Activated T-helper 17 cell treated with anti-CD3 and anti-CD28 coated beads, Interleukin-2, amount 50 U/mL, for 72 hours (primary cell): Measurements from ENCODE around the gene PAPOLG. TPM values are rescaled to one million over a fixed set of nuclear protein-coding genes. Genes with fewer than 3 reads are reported as not detected.

Experiments
- ATAC-seq: fragments of 150-1000 bp; cut with Tn5 transposase; replicated peaks from 2 replicates; pipeline ENCODE4 v1.10.0; 2021; ENCODE audit warnings: mild to moderate bottlenecking, moderate library complexity
- H3K27ac Mint-ChIP-seq: one replicate; pipeline ENCODE4 v1.8.0; 2022; ENCODE audit warnings: mixed read lengths
- H3K27me3 Mint-ChIP-seq: one replicate; pipeline ENCODE4 v1.8.0; 2022; ENCODE audit warnings: mixed read lengths
- H3K36me3 Mint-ChIP-seq: one replicate; pipeline ENCODE4 v1.8.0; 2022; ENCODE audit warnings: low read depth, mild to moderate bottlenecking, mixed read lengths
- H3K4me1 Mint-ChIP-seq: one replicate; pipeline ENCODE4 v1.8.0; 2022; ENCODE audit warnings: mixed read lengths
- H3K4me3 Mint-ChIP-seq: one replicate; pipeline ENCODE4 v1.8.0; 2022; ENCODE audit warnings: mild to moderate bottlenecking, mixed read lengths
- H3K9me3 Mint-ChIP-seq: one replicate; pipeline ENCODE4 v1.8.0; 2022; ENCODE audit warnings: mixed read lengths
- total RNA-seq, 2 donors: library from RNA; stranded (reverse); gene quantifications; one replicate each; pipeline ENCODE4 v1.2.3, GENCODE V29; 2022

Gene PAPOLG
- total RNA-seq, 2 donors from 2014 or later = 10.7 to 15.8 TPM

- Mint-ChIP-seq H3K4me1 (no peaks in the 10 kb centered on the region), H3K27ac (no peak overlapping the region), H3K9me3 (no peaks in the 10 kb centered on the region), H3K36me3 (no peaks in the 10 kb centered on the region), H3K27me3 (no peaks in the 10 kb centered on the region), H3K4me3 (no peak overlapping the region)
- no peak for ATAC-seq
Measured at GRCh38 chr2:60745330-60745729, 10.7 kb upstream of the PAPOLG start.

- no peaks in the 10 kb centered on the region for H3K9me3 Mint-ChIP-seq
- H3K4me1 Mint-ChIP-seq = no peaks in the 10 kb centered on the region
- H3K4me3 Mint-ChIP-seq = no peak overlapping the region
- no peak overlapping the region for H3K27ac Mint-ChIP-seq
- H3K36me3 Mint-ChIP-seq = no peaks in the 10 kb centered on the region
- ATAC-seq = peak; percentile 26
- H3K27me3 Mint-ChIP-seq = no peaks in the 10 kb centered on the region
Measured at GRCh38 chr2:60745761-60746160, 10.3 kb upstream of the PAPOLG start.

DNA sequence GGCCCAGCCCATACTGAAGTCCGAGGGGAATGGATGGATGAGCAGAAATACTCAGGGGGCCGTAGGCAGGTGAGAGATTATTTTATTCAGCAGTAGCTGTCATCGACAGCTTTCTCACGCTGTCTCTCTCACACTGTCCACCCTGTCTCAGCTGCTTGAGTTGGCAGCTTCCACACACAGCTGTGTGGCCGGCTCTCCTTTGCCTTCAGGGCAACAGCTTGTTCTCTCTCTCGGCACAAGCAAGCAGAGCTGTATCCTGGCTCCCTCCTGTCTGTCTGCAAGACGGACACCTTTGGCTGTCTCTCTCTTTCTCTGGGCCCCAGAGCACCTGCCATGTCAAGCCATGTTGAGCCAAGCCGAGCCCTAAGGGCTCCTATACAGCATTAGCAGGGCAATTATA is 9.8 kb upstream of the PAPOLG start:
- Mint-ChIP-seq H3K9me3 (no peaks in the 10 kb centered on the region), H3K4me3 (no peak overlapping the region), H3K36me3 (no peaks in the 10 kb centered on the region), H3K27ac (no peak overlapping the region), H3K27me3 (no peaks in the 10 kb centered on the region), H3K4me1 (no peaks in the 10 kb centered on the region)
- no peak for ATAC-seq

DNA sequence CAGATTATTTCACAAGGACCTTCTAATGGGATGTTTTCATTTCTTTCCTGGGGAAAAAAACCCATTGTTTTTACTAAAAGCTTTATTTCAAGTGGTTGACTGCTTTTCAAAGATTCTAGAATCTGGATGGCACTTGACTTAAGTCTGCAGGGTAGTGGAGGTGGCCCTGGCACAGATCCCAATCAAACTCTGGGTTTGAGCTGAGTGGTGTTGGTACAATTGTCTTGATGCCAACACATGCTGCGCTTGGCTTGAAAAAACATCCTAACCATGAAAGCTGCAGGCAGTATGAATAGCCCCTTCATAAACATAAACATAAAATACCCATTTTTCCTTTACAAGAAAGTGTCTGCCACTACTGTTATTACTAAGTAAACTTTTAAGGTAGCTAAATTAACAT is 3.6 kb downstream of the PAPOLG start:
- H3K9me3 Mint-ChIP-seq = no peaks in the 10 kb centered on the region
- peaks cover 25% of the 10 kb centered on the region for H3K4me1 Mint-ChIP-seq
- no peaks in the 10 kb centered on the region for H3K27me3 Mint-ChIP-seq
- no peak overlapping the region for H3K27ac Mint-ChIP-seq
- no peak overlapping the region for H3K4me3 Mint-ChIP-seq
- H3K36me3 Mint-ChIP-seq = peaks cover 68% of the 10 kb centered on the region
- no peak for ATAC-seq

GRCh38 chr2:60764736-60765534 is 8.9 kb downstream of the PAPOLG start:
- H3K4me3 Mint-ChIP-seq = no peak overlapping the region
- ATAC-seq = peak; percentile 32
- peak overlapping the region; percentile 49 for H3K27ac Mint-ChIP-seq
- peaks cover 23% of the 10 kb centered on the region for H3K4me1 Mint-ChIP-seq
- no peaks in the 10 kb centered on the region for H3K9me3 Mint-ChIP-seq
- peaks cover 96% of the 10 kb centered on the region for H3K36me3 Mint-ChIP-seq
- no peaks in the 10 kb centered on the region for H3K27me3 Mint-ChIP-seq

- Mint-ChIP-seq H3K27ac (peak overlapping the region; percentile 43), H3K27me3 (no peaks in the 10 kb centered on the region), H3K36me3 (peaks cover 96% of the 10 kb centered on the region), H3K4me3 (no peak overlapping the region), H3K4me1 (peaks cover 12% of the 10 kb centered on the region), H3K9me3 (no peaks in the 10 kb centered on the region)
- ATAC-seq = no peak
Measured at GRCh38 chr2:60766283-60766682, 10.2 kb downstream of the PAPOLG start.

DNA sequence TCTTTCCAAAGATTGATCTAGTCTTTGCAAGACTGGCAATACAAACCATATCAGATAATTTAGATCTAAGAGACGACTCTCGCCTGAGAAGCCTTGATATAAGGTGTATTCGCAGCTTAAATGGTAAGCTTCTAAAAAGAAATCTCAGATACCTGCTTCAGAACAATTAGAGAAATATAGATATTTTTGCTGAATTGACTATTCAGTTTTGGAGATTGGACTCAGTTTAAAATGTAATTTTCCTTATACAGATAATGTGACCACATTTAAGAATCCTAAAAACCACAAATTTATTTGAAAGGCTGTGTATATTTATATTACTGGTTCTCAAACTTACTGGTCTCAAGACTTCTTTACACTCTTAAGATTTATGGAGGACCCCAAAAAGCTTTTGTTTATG is 15.4 kb downstream of the PAPOLG start:
- ATAC-seq = no peak
- Mint-ChIP-seq H3K36me3 (peaks cover 97% of the 10 kb centered on the region), H3K27ac (no peak overlapping the region), H3K27me3 (no peaks in the 10 kb centered on the region), H3K4me1 (peaks cover 6% of the 10 kb centered on the region), H3K9me3 (no peaks in the 10 kb centered on the region), H3K4me3 (no peak overlapping the region)

GRCh38 chr2:60775048-60775639 is 19.1 kb downstream of the PAPOLG start:
- H3K36me3 Mint-ChIP-seq = peaks cover 99% of the 10 kb centered on the region
- no peaks in the 10 kb centered on the region for H3K27me3 Mint-ChIP-seq
- no peaks in the 10 kb centered on the region for H3K9me3 Mint-ChIP-seq
- H3K4me1 Mint-ChIP-seq = no peaks in the 10 kb centered on the region
- no peak for ATAC-seq
- no peak overlapping the region for H3K4me3 Mint-ChIP-seq
- H3K27ac Mint-ChIP-seq = no peak overlapping the region

DNA sequence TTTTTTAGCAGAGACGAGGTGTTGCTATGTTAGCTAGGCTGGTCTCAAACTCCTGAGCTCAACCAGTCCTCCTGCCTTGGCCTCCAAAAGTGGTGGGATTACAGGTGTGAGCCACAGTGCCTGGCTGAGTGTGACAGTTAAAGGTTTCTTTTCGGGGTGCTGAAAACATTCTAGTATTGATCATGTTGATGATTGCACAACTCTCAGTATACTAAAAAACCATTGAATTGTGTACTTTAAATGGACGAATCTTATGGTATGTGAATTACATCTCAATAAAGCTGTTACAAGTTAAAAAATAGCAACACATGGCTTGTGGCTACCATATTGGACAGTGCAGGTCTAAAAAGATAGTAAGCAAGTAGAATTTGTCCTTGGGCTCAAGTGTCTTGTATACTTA is 22.3 kb downstream of the PAPOLG start:
- Mint-ChIP-seq H3K36me3 (peaks cover 100% of the 10 kb centered on the region), H3K9me3 (no peaks in the 10 kb centered on the region), H3K27ac (no peak overlapping the region), H3K4me3 (no peak overlapping the region), H3K4me1 (no peaks in the 10 kb centered on the region), H3K27me3 (no peaks in the 10 kb centered on the region)
- no peak for ATAC-seq

DNA sequence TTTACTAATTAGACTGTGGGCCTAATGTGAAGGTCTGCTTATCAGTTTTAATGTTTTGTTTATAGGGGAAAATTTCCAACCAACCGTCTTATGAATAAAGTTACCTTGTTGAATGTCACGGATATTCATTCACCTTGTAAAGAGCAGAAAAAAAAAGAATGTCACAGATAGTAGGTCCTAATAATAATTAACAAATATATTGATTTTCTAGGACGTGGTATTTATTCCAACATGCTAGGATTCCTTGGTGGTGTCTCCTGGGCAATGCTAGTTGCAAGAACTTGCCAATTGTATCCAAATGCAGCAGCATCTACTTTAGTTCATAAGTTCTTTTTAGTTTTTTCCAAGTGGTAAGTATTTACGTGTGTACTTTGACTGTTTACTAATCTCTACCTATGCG is 23.4 kb downstream of the PAPOLG start:
- Mint-ChIP-seq H3K4me1 (no peaks in the 10 kb centered on the region), H3K27ac (no peak overlapping the region), H3K36me3 (peaks cover 100% of the 10 kb centered on the region), H3K4me3 (no peak overlapping the region), H3K27me3 (no peaks in the 10 kb centered on the region), H3K9me3 (no peaks in the 10 kb centered on the region)
- ATAC-seq = no peak

GRCh38 chr2:60780721-60781120 is 24.7 kb downstream of the PAPOLG start:
- no peaks in the 10 kb centered on the region for H3K9me3 Mint-ChIP-seq
- H3K4me1 Mint-ChIP-seq = no peaks in the 10 kb centered on the region
- H3K4me3 Mint-ChIP-seq = no peak overlapping the region
- no peak for ATAC-seq
- H3K36me3 Mint-ChIP-seq = peaks cover 100% of the 10 kb centered on the region
- H3K27ac Mint-ChIP-seq = no peak overlapping the region
- no peaks in the 10 kb centered on the region for H3K27me3 Mint-ChIP-seq

DNA sequence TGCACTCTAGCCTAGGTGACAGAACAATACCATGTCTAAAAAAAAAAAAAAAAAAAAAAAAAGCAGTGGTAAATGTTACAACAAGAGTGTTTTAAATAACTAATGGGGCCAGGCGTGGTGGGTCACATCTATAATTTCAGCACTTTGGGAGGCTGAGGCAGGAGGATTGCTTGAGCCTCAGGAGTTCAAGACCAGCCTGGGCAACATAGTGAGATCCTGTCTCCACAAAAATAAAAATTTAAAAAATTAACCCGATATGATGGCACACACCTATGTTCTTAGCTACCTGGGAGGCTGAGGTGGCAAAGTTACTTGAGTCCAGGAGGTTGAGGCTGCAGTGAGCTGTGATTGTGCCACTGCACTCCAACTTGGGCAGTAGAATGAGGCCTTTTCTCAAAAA is 37.1 kb downstream of the PAPOLG start:
- no peaks in the 10 kb centered on the region for H3K27me3 Mint-ChIP-seq
- H3K4me3 Mint-ChIP-seq = no peak overlapping the region
- peaks cover 90% of the 10 kb centered on the region for H3K36me3 Mint-ChIP-seq
- H3K9me3 Mint-ChIP-seq = no peaks in the 10 kb centered on the region
- H3K27ac Mint-ChIP-seq = no peak overlapping the region
- peaks cover 9% of the 10 kb centered on the region for H3K4me1 Mint-ChIP-seq
- ATAC-seq = no peak

DNA sequence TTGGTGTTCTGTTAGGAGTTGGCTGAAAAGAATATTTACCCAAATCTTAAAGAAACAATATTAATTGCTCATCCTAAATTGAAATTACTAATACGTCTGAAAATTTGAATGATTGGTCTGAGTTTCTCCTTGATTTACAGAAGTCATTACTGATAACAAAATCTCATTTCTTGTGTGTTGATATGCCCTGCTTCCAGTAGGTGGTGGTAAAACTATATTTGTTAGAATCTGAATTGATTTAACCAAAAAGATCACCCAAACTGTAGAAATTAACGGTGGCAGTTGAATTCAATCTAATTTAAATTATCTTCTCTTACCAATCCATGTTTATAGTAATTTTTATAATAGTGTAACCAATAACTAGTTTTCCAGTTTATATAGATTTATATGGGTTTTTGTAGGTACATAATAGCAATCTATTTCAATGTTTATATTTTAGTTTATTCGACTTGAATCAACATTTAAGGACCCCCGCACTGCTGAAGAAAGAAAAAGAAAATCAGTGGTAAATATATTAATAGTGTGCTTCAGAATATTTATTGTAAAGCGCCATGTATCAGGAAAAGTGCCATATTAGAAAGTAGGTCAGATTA is 38.3 kb downstream of the PAPOLG start:
- H3K9me3 Mint-ChIP-seq = no peaks in the 10 kb centered on the region
- no peaks in the 10 kb centered on the region for H3K27me3 Mint-ChIP-seq
- no peak overlapping the region for H3K27ac Mint-ChIP-seq
- ATAC-seq = no peak
- peaks cover 9% of the 10 kb centered on the region for H3K4me1 Mint-ChIP-seq
- H3K4me3 Mint-ChIP-seq = no peak overlapping the region
- peaks cover 88% of the 10 kb centered on the region for H3K36me3 Mint-ChIP-seq

- Mint-ChIP-seq H3K36me3 (peaks cover 79% of the 10 kb centered on the region), H3K9me3 (no peaks in the 10 kb centered on the region), H3K27me3 (no peaks in the 10 kb centered on the region), H3K4me3 (peak overlapping the region; percentile 29), H3K4me1 (peaks cover 9% of the 10 kb centered on the region), H3K27ac (peak overlapping the region; percentile 64)
- ATAC-seq = peak; percentile 68
Measured at GRCh38 chr2:60796573-60797509, 40.8 kb downstream of the PAPOLG start.
